Measurements from ENCODE around the gene CCDC197. TPM values are rescaled to one million over a fixed set of nuclear protein-coding genes. Genes with fewer than 3 reads are reported as not detected.

The CCDC197 gene
- total and polyA plus RNA-seq, 2 of the 4 experiments (the other 2 are of a cell fraction): not detected

- Histone ChIP-seq H3K23ac (ENCODE audit: low read depth, low read length) (no peak overlapping the region), H4K91ac (ENCODE audit: insufficient read depth, low read depth, low read length) (no peak overlapping the region), H4K20me1 (ENCODE audit: insufficient read depth, low read length) (peaks cover 4% of the 10 kb centered on the region; the same call in 1 of the 2 replicates), H2AK5ac (ENCODE audit: low read depth, low read length) (no peak overlapping the region), H3K4ac (ENCODE audit: low read depth, low read length) (no peak overlapping the region), H3K27ac (ENCODE audit: insufficient read depth, low read length) (no peak overlapping the region), H3K4me3 (ENCODE audit: insufficient read depth, low read depth, low read length) (no peak overlapping the region), H2AK9ac (replicated peaks; ENCODE audit: low read depth, low read length, poor library complexity) (peak overlapping the region; percentile 53), H3K4me1 (ENCODE audit: control insufficient read depth, insufficient read depth, low read length) (peaks cover 8% of the 10 kb centered on the region), H4K8ac (ENCODE audit: low read depth in 2 of 2, low read length in 2 of 2) (no peak overlapping the region), H3K14ac (replicated peaks; ENCODE audit: low read depth, low read length) (no peak overlapping the region), H3K9me1 (ENCODE audit: insufficient read depth, low read length) (peaks cover 5% of the 10 kb centered on the region; the same call in 1 of the 2 replicates), H3K4me2 (ENCODE audit: low read depth, low read length) (no peak overlapping the region), H3K56ac (ENCODE audit: extremely low read depth, insufficient read depth, low read length) (no peak overlapping the region), H2BK20ac (ENCODE audit: low read depth, low read length) (no peak overlapping the region), H3K79me1 (ENCODE audit: low read depth in 1 of 2, low read length in 2 of 2) (no peaks in the 10 kb centered on the region), H2BK5ac (ENCODE audit: low read depth, low read length, poor library complexity, severe bottlenecking) (no peak overlapping the region), H3K36me3 (ENCODE audit: control insufficient read depth, insufficient read depth, low read length) (no peaks in the 10 kb centered on the region), H3K9ac (ENCODE audit: low read depth, low read length) (no peak overlapping the region), H3K18ac (ENCODE audit: low read depth, low read length) (no peak overlapping the region), H3K27me3 (ENCODE audit: control insufficient read depth, insufficient read depth, low read length) (peaks cover 2% of the 10 kb centered on the region; the same call in 1 of the 2 replicates), H2AFZ (replicated peaks; ENCODE audit: low read length, poor library complexity) (no peak overlapping the region), H2BK15ac (ENCODE audit: low read depth, low read length) (no peak overlapping the region), H2BK120ac (ENCODE audit: low read depth, low read length) (no peak overlapping the region), H3K9me3 (ENCODE audit: control insufficient read depth, insufficient read depth, low read length) (no peaks in the 10 kb centered on the region), H4K5ac (ENCODE audit: low read depth, low read length) (no peak overlapping the region)
- dilution Hi-C loops (cut with HindIII; ENCODE audit: low sequenced_read_pairs, unreplicated experiment): no loop called here
- TF ChIP-seq RFX5 (IDR thresholded peaks at IDR 0.05; ENCODE audit: low read depth, low read length) (no peak), CEBPB (IDR thresholded peaks at IDR 0.05; ENCODE audit: low read depth, low read length) (no peak), POLR2A (IDR thresholded peaks at IDR 0.05; ENCODE audit: low read depth, low read length) (no peak), FOS (IDR thresholded peaks at IDR 0.05; ENCODE audit: low read depth, low read length) (no peak), MAFK (IDR thresholded peaks at IDR 0.05; ENCODE audit: low read depth, low read length) (no peak), BHLHE40 (IDR thresholded peaks at IDR 0.05; ENCODE audit: low read depth, low read length) (no peak), NFE2L2 (IDR thresholded peaks at IDR 0.05; ENCODE audit: low read depth, low read length) (no peak), MXI1 (IDR thresholded peaks at IDR 0.05; ENCODE audit: borderline replicate concordance, low read depth, low read length) (no peak), MAZ (IDR thresholded peaks at IDR 0.05; ENCODE audit: borderline replicate concordance, low read depth, low read length) (no peak)
- in situ Hi-C loops (cut with MboI; ENCODE audit: low sequenced_read_pairs): no loop called here
- no TSS peak for BruUV-seq (replicated peaks)
- CTCF ChIA-PET: interaction anchor here (1.1 to 2.3 kb wide), 2 partner anchors 30 to 33 kb away, joined by 3 to 9 read pairs; no protein-coding TSS in a partner anchor
- 74% methylated on average over 4 of the region's 12 CpGs; no CpG with 5 or more reads in 1 of the 2 experiments for WGBS, 2 experiments (ENCODE audit: extremely low coverage in 2 of 2, insufficient read length in 1 of 2)
- POLR2A ChIA-PET (ENCODE audit: unreplicated experiment): no interaction called here
- intact Hi-C loops (cut with micrococcal nuclease): no loop called here
- no peak for DNase-seq
- no peak for ATAC-seq (ENCODE audit: low read depth)
These were observed 27.8 kb upstream of the CCDC197 start for GRCh38 chr14:93969082-93969828.

Measured in IMR-90 (cell line).